HepG2 (cell line): ENCODE results near the gene CABLES2. TPM values are rescaled to one million over a fixed set of nuclear protein-coding genes. Genes with fewer than 3 reads are reported as not detected.

Source experiments
- CEBPZ ChIP-seq: IDR thresholded peaks from 2 replicates; pipeline ENCODE4 v1.6.1; 2012; ENCODE audit warnings: low read length, improper control_type of control experiment
- CHD4 ChIP-seq: fragments of 200-600 bp; sonication (generic); IDR thresholded peaks from 2 replicates; pipeline ENCODE4 v1.7.0; 2017; ENCODE audit warnings: mild to moderate bottlenecking, low read length, borderline replicate concordance
- ELF3 ChIP-seq: IDR thresholded peaks from 2 replicates; pipeline ENCODE4 v1.6.1; 2016; ENCODE audit warnings: missing genetic modification reagents, missing compliant biosample characterization
- FOXA3 ChIP-seq: IDR thresholded peaks from 2 replicates; pipeline ENCODE4 v1.6.1; 2016; ENCODE audit warnings: missing genetic modification reagents, missing compliant biosample characterization
- HNRNPH1 ChIP-seq: fragments of 200-400 bp; formaldehyde crosslinking; optimal IDR thresholded peaks from 2 replicates; pipeline ENCODE3; 2017; ENCODE audit warnings: mild to moderate bottlenecking, low read depth, low read length
- LCORL ChIP-seq, 2 experiments: fragments of 450-650 bp in 1 of 2; sonication (generic) in 1 of 2; formaldehyde crosslinking in 1 of 2; IDR thresholded peaks; 2 replicates each; pipeline versions ENCODE4 v1.5.0 to v1.6.1; 2017 to 2020; ENCODE audit warnings: antibody characterized with exemption in 1 of 2, missing genetic modification reagents in 1 of 2
- PCBP2 ChIP-seq: fragments of 200-400 bp; formaldehyde crosslinking; optimal IDR thresholded peaks from 2 replicates; pipeline ENCODE3; 2018; ENCODE audit warnings: low read length, low read depth; ENCODE audit not compliant: poor library complexity, severe bottlenecking
- RFXAP ChIP-seq: sonication (generic); formaldehyde crosslinking; IDR thresholded peaks from 2 replicates; pipeline ENCODE4 v1.4.0; 2020; ENCODE audit warnings: missing genetic modification reagents, borderline replicate concordance
- TARDBP ChIP-seq: sonication (generic); formaldehyde crosslinking; IDR thresholded peaks from 2 replicates; pipeline ENCODE4 v1.8.0; 2022; ENCODE audit warnings: mild to moderate bottlenecking, missing genetic modification reagents
- ZFP62 ChIP-seq: sonication (generic); formaldehyde crosslinking; IDR thresholded peaks from 2 replicates; pipeline ENCODE4 v1.4.0; 2020; ENCODE audit warnings: missing genetic modification reagents
- ZNF12 ChIP-seq: sonication (generic); formaldehyde crosslinking; IDR thresholded peaks from 2 replicates; pipeline ENCODE4 v1.5.0; 2020; ENCODE audit warnings: missing genetic modification reagents
- ZNF251 ChIP-seq: sonication (generic); formaldehyde crosslinking; IDR thresholded peaks from 2 replicates; pipeline ENCODE4 v1.9.0; 2021; ENCODE audit warnings: mild to moderate bottlenecking, missing genetic modification reagents
- ZNF3 ChIP-seq: IDR thresholded peaks from 2 replicates; pipeline ENCODE4 v1.7.0; 2017; ENCODE audit warnings: inconsistent platforms
- ZNF317 ChIP-seq: sonication (generic); formaldehyde crosslinking; IDR thresholded peaks from 2 replicates; pipeline ENCODE4 v1.5.0; 2020; ENCODE audit warnings: mild to moderate bottlenecking, missing genetic modification reagents
- polyA plus RNA-seq, 8 experiments: library from polyadenylated mRNA; depleted of rRNA in 3 of 8; stranded (reverse) in 7 of 8; unstranded in 1 of 8; fragments of >200 nt; fragmentation: Illumina TruSeq in 4 of 8; extraction: Trizol in 4 of 8; gene quantifications; 2 replicates each; pipeline versions ENCODE4 v1.2.1 to v1.2.3, GENCODE V29; 2011 to 2016; ENCODE audit warnings: low read depth in 4 of 8, missing spikeins in 1 of 8, mixed read lengths in 1 of 8; ENCODE audit not compliant: insufficient read depth in 1 of 8
- total RNA-seq, 5 experiments: library from RNA; depleted of rRNA; stranded (reverse); fragments of >200 nt; fragmentation: Illumina TruSeq; extraction: Trizol; gene quantifications; 2 replicates each; pipeline ENCODE4 v1.2.3, GENCODE V29; 2016; ENCODE audit warnings: low read depth in 1 of 5
- TF ChIP-seq, protein P1 (sequence below): sonication (generic); IDR thresholded peaks from 2 replicates; pipeline ENCODE4 v1.6.1; 2016; ENCODE audit warnings: low read depth, borderline replicate concordance
- TF ChIP-seq, protein P2 (sequence below): sonication (generic); formaldehyde crosslinking; IDR thresholded peaks from 2 replicates; pipeline ENCODE4 v1.4.0; 2020; ENCODE audit warnings: missing genetic modification reagents
- TF ChIP-seq, protein P3 (sequence below): sonication (generic); formaldehyde crosslinking; conservative IDR thresholded peaks from 2 replicates; pipeline ENCODE4 v1.8.1; 2023; ENCODE audit warnings: missing genetic modification reagents

Gene CABLES2
- total and polyA plus RNA-seq, 2 of the 13 experiments (the other 11 are each of a cell fraction or from before 2014, with no cell fraction given), result 5.2 to 9.7 TPM

GRCh38 chr20:62376112-62377063 lies 30.7 kb downstream of the CABLES2 start (continued):
- TF ChIP-seq HNRNPH1, result peak; percentile 38
- TF ChIP-seq, protein P1, sequence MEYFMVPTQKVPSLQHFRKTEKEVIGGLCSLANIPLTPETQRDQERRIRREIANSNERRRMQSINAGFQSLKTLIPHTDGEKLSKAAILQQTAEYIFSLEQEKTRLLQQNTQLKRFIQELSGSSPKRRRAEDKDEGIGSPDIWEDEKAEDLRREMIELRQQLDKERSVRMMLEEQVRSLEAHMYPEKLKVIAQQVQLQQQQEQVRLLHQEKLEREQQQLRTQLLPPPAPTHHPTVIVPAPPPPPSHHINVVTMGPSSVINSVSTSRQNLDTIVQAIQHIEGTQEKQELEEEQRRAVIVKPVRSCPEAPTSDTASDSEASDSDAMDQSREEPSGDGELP, result peak; percentile 78; the same call in 1 of the 2 replicates
- TF ChIP-seq ZFP62 (CRISPR knock-in tag), result no peak
- peak; percentile 75 for TF ChIP-seq ZNF12
- TF ChIP-seq, protein P2, sequence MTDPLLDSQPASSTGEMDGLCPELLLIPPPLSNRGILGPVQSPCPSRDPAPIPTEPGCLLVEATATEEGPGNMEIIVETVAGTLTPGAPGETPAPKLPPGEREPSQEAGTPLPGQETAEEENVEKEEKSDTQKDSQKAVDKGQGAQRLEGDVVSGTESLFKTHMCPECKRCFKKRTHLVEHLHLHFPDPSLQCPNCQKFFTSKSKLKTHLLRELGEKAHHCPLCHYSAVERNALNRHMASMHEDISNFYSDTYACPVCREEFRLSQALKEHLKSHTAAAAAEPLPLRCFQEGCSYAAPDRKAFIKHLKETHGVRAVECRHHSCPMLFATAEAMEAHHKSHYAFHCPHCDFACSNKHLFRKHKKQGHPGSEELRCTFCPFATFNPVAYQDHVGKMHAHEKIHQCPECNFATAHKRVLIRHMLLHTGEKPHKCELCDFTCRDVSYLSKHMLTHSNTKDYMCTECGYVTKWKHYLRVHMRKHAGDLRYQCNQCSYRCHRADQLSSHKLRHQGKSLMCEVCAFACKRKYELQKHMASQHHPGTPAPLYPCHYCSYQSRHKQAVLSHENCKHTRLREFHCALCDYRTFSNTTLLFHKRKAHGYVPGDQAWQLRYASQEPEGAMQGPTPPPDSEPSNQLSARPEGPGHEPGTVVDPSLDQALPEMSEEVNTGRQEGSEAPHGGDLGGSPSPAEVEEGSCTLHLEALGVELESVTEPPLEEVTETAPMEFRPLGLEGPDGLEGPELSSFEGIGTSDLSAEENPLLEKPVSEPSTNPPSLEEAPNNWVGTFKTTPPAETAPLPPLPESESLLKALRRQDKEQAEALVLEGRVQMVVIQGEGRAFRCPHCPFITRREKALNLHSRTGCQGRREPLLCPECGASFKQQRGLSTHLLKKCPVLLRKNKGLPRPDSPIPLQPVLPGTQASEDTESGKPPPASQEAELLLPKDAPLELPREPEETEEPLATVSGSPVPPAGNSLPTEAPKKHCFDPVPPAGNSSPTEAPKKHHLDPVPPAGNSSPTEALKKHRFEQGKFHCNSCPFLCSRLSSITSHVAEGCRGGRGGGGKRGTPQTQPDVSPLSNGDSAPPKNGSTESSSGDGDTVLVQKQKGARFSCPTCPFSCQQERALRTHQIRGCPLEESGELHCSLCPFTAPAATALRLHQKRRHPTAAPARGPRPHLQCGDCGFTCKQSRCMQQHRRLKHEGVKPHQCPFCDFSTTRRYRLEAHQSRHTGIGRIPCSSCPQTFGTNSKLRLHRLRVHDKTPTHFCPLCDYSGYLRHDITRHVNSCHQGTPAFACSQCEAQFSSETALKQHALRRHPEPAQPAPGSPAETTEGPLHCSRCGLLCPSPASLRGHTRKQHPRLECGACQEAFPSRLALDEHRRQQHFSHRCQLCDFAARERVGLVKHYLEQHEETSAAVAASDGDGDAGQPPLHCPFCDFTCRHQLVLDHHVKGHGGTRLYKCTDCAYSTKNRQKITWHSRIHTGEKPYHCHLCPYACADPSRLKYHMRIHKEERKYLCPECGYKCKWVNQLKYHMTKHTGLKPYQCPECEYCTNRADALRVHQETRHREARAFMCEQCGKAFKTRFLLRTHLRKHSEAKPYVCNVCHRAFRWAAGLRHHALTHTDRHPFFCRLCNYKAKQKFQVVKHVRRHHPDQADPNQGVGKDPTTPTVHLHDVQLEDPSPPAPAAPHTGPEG (CRISPR knock-in tag), result peak; percentile 77
- no peak for TF ChIP-seq CEBPZ
- TF ChIP-seq PCBP2, result no peak
- TF ChIP-seq ZNF251, result no peak
- TF ChIP-seq CHD4, result no peak; the same call in 1 of the 2 replicates
- peak; percentile 87; the same call in 1 of the 2 replicates for TF ChIP-seq ZNF317
- TF ChIP-seq ELF3 (CRISPR knock-in tag), result peak; percentile 72
- TF ChIP-seq, protein P3, sequence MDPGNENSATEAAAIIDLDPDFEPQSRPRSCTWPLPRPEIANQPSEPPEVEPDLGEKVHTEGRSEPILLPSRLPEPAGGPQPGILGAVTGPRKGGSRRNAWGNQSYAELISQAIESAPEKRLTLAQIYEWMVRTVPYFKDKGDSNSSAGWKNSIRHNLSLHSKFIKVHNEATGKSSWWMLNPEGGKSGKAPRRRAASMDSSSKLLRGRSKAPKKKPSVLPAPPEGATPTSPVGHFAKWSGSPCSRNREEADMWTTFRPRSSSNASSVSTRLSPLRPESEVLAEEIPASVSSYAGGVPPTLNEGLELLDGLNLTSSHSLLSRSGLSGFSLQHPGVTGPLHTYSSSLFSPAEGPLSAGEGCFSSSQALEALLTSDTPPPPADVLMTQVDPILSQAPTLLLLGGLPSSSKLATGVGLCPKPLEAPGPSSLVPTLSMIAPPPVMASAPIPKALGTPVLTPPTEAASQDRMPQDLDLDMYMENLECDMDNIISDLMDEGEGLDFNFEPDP (CRISPR knock-in tag), result no peak
- peak; percentile 96 for TF ChIP-seq TARDBP (CRISPR knock-in tag)
- TF ChIP-seq RFXAP (CRISPR knock-in tag), result peak; percentile 88; the same call in 1 of the 2 replicates
- TF ChIP-seq LCORL (IDR thresholded peaks at IDR 0.05), result no peak
- peak; percentile 80 for TF ChIP-seq LCORL (CRISPR knock-in tag; IDR thresholded peaks at IDR 0.05)
- peak; percentile 61 for TF ChIP-seq FOXA3
- TF ChIP-seq ZNF3 (CRISPR knock-in tag), result 0 out of 2 replicates have a peak, but pooled peaks have one; percentile 59
